Muscle layer of duodenum (tissue), 2 donors: Measurements from ENCODE around the gene PHGDH.

Experiments used
- H3K27ac ChIP-seq: one replicate; pipeline ENCODE4 v1.7.0; 2013; ENCODE audit warnings: mild to moderate bottlenecking, low read length
- H3K27me3 ChIP-seq: one replicate; pipeline ENCODE4 v1.7.0; 2013; ENCODE audit warnings: low read depth, mild to moderate bottlenecking, control low read depth, low read length
- H3K36me3 ChIP-seq, 2 donors: one replicate each; pipeline ENCODE4 v1.7.0; 2013; ENCODE audit warnings: low read length in 2 of 2, control low read depth in 1 of 2, mild to moderate bottlenecking in 1 of 2; ENCODE audit not compliant: insufficient read depth in 2 of 2, control insufficient read depth in 1 of 2
- H3K4me1 ChIP-seq, 2 donors: one replicate each; pipeline ENCODE4 v1.7.0; 2013; ENCODE audit warnings: low read length in 2 of 2, mild to moderate bottlenecking in 2 of 2, control low read depth in 1 of 2, moderate library complexity in 1 of 2; ENCODE audit not compliant: insufficient read depth in 2 of 2, control insufficient read depth in 1 of 2
- H3K4me3 ChIP-seq, 2 donors: one replicate each; pipeline ENCODE4 v1.7.0; 2013; ENCODE audit warnings: low read length in 2 of 2, low read depth in 1 of 2, mild to moderate bottlenecking in 1 of 2
- H3K9me3 ChIP-seq, 2 donors: one replicate each; pipeline ENCODE4 v1.7.0; 2013; ENCODE audit warnings: low read length in 2 of 2, control low read depth in 1 of 2, mild to moderate bottlenecking in 1 of 2; ENCODE audit not compliant: control insufficient read depth in 1 of 2
- donor health status: healthy.

The PHGDH gene

DNA sequence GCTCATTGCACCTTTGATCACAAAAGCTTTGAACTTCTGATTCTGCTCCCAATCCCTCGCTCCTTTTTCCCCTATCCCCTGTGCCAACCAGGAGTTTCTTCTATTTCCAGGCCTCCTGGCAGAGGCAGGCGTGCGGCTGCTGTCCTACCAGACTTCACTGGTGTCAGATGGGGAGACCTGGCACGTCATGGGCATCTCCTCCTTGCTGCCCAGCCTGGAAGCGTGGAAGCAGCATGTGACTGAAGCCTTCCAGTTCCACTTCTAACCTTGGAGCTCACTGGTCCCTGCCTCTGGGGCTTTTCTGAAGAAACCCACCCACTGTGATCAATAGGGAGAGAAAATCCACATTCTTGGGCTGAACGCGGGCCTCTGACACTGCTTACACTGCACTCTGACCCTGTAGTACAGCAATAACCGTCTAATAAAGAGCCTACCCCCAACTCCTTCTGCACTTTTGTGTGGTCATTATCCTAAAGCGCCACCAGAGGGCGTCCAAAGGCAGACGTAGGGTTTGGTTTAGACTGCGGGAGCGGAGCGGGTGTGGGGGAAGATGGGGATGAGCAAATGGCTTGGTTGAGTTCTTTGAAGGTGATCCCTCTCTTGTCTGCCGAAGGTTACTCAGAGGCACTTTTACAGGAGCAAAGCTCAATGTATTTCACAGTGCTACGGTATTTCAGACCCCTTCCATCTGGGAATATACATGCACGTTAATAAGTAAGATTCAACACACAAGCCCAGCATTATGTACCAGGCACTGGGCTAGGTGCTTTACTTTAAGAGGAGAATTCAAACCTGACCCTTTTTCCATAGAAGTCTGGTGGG lies 32.3 kb downstream of the PHGDH start:
- Histone ChIP-seq H3K36me3 (no peaks in the 10 kb centered on the region), H3K27me3 (no peaks in the 10 kb centered on the region), H3K4me1 (peaks cover 0 to 4% of the 10 kb centered on the region in 2 donors), H3K9me3 (no peaks in the 10 kb centered on the region), H3K27ac (no peak overlapping the region), H3K4me3 (no peak overlapping the region)

DNA sequence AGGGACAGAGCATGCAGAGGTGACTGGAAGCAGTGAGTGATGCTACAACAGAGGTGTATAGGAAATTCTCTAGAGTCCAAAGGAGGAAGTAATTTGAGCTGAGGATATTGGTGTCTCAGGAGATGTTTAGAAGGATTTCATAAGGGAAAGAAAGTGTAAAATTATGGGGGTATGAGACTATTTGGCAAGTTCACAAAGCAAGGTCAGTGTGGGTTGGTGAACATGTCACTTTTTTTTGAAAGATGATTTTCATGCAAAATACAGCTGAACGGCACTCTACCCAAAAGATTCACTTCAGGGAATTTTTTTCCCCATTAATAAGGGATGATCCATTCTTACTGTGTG lies 32.8 kb downstream of the PHGDH start:
- H3K4me1 ChIP-seq, result no peaks in the 10 kb centered on the region
- no peaks in the 10 kb centered on the region for H3K36me3 ChIP-seq
- no peak overlapping the region for H3K4me3 ChIP-seq
- no peaks in the 10 kb centered on the region for H3K9me3 ChIP-seq
- no peaks in the 10 kb centered on the region for H3K27me3 ChIP-seq
- no peak overlapping the region for H3K27ac ChIP-seq

DNA sequence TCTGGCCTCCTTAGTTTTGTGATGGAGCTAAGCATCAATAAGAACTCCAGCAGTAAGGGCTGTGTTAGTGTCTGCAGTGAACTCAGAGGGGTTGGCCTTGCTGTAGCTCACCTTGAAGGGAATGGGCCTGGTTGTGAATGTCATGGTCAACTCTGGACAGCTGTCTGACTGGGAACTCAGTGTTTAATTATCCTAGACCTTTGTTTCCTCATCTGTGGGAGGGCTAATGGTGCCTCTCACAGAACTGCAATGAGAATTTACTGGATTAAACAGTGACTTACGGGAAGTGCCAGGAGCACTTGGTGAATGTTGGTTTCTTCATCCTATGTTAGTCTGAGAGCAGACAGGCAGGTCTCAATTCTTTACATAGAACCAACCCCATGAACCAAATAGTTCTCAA lies 33.3 kb downstream of the PHGDH start:
- Histone ChIP-seq H3K36me3 (no peaks in the 10 kb centered on the region), H3K27ac (no peak overlapping the region)

DNA sequence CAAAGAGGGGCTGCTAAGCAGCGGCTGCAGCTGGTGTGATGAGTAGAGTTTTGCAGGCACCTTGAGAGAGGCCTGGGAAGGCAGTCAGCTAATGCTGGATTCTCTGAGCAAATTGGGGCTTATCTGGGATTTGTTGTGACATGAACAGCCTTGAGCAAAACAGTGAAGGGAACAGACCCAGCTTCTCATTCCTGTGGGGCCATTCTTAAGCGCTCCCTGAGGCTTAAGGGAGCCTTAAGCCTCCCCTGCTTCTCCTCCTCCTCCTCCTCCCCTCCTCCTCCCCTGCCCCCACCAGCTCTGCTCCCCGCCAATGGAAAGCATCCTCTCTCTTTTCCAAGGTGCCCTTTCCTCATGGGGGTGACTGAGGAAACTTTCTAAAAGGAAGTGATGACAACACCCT lies 35.7 kb downstream of the PHGDH start:
- H3K4me3 ChIP-seq, result no peak overlapping the region
- H3K9me3 ChIP-seq, result no peaks in the 10 kb centered on the region
- no peaks in the 10 kb centered on the region for H3K27me3 ChIP-seq
- no peak overlapping the region for H3K27ac ChIP-seq
- no peaks in the 10 kb centered on the region for H3K36me3 ChIP-seq
- no peaks in the 10 kb centered on the region for H3K4me1 ChIP-seq

More for the DNA sequence above, 33.3 kb downstream of the PHGDH start:
- Histone ChIP-seq H3K9me3 (no peaks in the 10 kb centered on the region), H3K4me1 (no peaks in the 10 kb centered on the region), H3K4me3 (no peak overlapping the region), H3K27me3 (no peaks in the 10 kb centered on the region)

DNA sequence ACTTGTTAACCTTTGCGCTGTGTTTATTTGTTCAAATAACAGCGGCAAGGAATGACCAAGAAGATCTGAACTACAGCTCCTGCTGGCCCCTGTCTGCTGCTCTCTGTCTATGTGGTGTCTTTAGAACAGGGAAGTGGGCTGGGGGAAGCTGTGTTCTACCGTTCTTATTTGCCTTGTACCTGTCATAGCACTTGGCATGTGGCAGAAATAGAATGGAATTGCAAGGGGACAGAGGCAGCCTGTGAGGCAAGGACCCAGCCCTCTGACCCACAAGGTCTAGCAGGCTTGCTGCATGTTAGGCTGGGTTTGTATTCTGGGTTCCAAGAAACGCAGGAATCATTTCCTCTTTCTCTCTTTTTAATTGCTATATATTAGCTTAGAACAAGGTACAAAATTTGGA lies 36.3 kb downstream of the PHGDH start:
- no peak overlapping the region for H3K4me3 ChIP-seq
- no peaks in the 10 kb centered on the region for H3K27me3 ChIP-seq
- no peaks in the 10 kb centered on the region for H3K4me1 ChIP-seq
- H3K27ac ChIP-seq, result no peak overlapping the region
- H3K36me3 ChIP-seq, result no peaks in the 10 kb centered on the region
- no peaks in the 10 kb centered on the region for H3K9me3 ChIP-seq

DNA sequence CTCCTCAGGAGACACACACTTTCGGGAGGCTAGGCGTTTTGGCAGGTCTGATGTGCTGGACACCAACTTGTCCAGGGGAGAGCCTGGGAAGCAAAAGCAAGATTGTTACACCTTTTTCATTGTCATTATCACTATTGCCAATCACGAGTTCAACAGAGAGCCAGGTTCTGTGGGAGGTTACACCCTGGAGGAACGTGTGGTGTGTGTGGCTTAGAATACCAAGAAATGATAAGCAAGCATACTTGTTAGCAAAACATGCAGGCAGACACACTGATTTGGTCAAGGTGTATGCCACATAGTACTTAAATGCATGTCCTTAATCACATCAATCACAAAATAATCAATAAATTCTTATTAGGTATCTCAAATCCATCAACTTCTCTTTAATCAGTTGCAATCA lies 40.9 kb downstream of the PHGDH start:
- no peaks in the 10 kb centered on the region for H3K27me3 ChIP-seq
- no peak overlapping the region for H3K4me3 ChIP-seq
- H3K9me3 ChIP-seq, result no peaks in the 10 kb centered on the region
- H3K27ac ChIP-seq, result no peak overlapping the region
- H3K4me1 ChIP-seq, result no peaks in the 10 kb centered on the region
- H3K36me3 ChIP-seq, result no peaks in the 10 kb centered on the region

DNA sequence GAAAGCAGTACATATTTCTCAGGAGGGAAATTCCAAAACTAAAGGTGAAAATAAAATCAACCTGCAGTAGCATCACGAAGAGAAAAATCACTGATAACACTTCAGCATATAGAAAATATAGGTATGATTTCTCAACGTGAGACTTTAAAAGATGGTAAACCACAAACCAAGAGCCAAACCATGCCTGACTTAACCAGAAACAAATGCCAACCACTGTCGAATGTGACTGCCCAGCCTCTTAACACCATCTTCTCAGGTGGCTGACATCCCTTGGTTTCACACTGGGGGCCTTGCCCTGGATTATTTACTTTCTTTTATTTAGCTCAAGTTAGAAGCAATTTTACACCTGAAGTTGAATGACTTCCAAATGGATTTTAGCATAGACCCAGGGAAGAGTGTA lies 46.9 kb downstream of the PHGDH start:
- Histone ChIP-seq H3K4me3 (no peak overlapping the region), H3K36me3 (no peaks in the 10 kb centered on the region), H3K27me3 (no peaks in the 10 kb centered on the region), H3K4me1 (no peaks in the 10 kb centered on the region), H3K27ac (no peak overlapping the region), H3K9me3 (no peaks in the 10 kb centered on the region)

DNA sequence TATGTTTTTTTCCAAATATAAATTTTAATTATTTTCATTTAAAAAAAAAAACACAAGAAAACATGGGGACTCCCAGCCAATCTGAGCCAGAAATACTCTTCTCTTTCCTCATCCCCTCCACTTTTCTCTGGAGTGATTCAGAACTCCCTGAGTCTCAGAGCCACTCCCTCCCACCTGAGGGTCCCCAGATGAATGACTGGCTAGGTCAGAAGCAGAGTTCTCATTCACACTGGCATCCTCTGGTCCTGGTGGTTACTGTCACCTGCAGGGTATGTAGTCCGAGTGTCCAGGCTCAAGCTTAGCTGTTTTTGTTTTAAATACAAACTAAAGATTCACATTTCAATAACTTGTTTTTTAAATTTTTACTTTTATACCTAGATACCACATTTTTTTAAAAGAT lies 50.7 kb downstream of the PHGDH start:
- Histone ChIP-seq H3K4me3 (no peak overlapping the region), H3K9me3 (peaks cover 0 to 6% of the 10 kb centered on the region in 2 donors), H3K27ac (no peak overlapping the region), H3K36me3 (no peaks in the 10 kb centered on the region), H3K27me3 (no peaks in the 10 kb centered on the region), H3K4me1 (peaks cover 0 to 14% of the 10 kb centered on the region in 2 donors)

DNA sequence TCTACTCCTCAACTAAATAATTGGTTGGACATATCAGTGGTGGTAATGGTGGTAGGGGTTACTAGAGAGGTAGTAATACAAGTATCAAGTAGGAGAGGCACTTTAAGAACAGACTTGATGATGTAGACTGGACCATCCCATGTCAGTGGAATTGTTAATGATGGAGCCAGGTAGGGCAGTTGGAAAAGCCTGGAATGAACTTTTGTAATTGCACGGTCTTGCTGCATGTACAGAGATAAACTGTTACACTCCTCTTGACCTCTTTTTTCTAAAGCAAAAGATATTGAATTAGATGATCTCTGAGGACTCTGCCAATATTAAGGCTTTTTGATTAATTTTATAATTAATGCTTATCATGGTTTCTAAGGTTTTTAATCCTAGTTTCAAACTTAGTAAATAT lies 51.2 kb downstream of the PHGDH start:
- Histone ChIP-seq H3K4me1 (peaks cover 0 to 14% of the 10 kb centered on the region in 2 donors), H3K27ac (no peak overlapping the region), H3K36me3 (no peaks in the 10 kb centered on the region), H3K27me3 (no peaks in the 10 kb centered on the region), H3K4me3 (no peak overlapping the region), H3K9me3 (peaks cover 0 to 6% of the 10 kb centered on the region in 2 donors)

DNA sequence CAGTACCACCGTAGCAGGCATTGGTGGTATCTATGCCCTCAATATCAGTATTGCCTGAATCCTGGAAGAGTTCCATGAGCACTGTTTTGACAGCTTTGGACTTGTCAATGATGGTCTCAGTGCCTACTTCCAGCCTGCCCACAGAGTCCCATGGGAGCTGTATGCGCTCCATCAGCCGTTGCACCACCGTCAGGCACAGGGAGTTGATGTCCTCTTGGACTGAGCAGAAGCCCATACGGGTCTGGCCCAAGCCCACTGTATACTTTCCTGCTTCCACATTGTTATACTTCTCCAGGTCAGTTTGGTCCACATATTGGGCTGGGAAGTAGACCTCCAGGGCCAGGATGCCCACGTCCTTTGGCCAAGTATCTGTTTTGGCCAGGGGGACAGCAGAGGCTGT lies 52.5 kb downstream of the PHGDH start:
- no peaks in the 10 kb centered on the region for H3K27me3 ChIP-seq
- H3K4me3 ChIP-seq, result no peak overlapping the region
- H3K27ac ChIP-seq, result no peak overlapping the region
- peaks cover 0 to 6% of the 10 kb centered on the region in 2 donors for H3K9me3 ChIP-seq
- no peaks in the 10 kb centered on the region for H3K36me3 ChIP-seq
- H3K4me1 ChIP-seq, result peaks cover 0 to 20% of the 10 kb centered on the region in 2 donors

DNA sequence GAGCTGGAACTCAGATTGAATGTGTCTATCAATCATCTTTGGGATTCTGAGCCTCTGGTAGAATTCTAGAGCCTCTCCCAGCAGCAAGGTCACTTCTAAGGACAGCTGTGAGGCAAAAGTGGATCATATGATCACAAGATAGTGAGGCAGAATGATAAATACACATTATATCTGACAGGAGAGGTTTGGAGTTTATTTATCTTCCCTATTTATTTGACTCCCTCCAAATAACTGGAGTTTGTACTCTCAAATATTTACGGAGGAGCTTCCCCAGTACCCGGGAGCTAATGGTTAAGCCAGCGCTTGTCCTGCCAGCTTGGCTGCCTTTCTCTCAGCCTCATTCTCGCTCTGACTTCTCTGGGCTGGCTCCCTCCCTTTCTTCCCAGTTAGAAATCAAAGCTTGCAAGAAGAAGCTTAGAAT lies 54.6 kb downstream of the PHGDH start:
- H3K4me1 ChIP-seq, result peaks cover 0 to 20% of the 10 kb centered on the region in 2 donors
- peaks cover 0 to 6% of the 10 kb centered on the region in 2 donors for H3K9me3 ChIP-seq
- H3K27me3 ChIP-seq, result no peaks in the 10 kb centered on the region
- H3K27ac ChIP-seq, result peak overlapping the region; percentile 59
- no peaks in the 10 kb centered on the region for H3K36me3 ChIP-seq
- H3K4me3 ChIP-seq, result peak overlapping the region in 1 of 2 donors; percentile 49

DNA sequence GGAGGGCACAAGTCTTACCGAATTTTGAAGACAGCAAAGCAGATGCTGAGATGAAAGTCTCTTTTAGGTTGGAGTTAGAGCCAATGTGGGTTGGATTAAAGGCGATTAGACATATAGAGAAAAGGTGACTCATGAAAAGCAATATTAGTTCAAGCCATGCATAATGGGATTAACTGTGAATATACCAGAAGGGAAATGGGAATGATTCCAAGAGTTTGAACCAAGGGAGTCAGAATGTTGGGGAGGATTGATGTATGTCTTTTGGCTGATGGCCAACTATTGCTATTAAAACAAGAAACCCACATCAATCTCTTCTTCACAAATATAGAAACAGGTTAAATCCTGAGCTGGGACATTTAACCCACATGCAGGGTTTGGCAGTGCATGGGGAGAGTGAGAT lies 55.8 kb downstream of the PHGDH start:
- H3K36me3 ChIP-seq, result no peaks in the 10 kb centered on the region
- H3K4me1 ChIP-seq, result peaks cover 0 to 20% of the 10 kb centered on the region in 2 donors
- H3K27ac ChIP-seq, result no peak overlapping the region
- H3K27me3 ChIP-seq, result no peaks in the 10 kb centered on the region
- peak overlapping the region in 1 of 2 donors; percentile 49 for H3K4me3 ChIP-seq
- peaks cover 0 to 6% of the 10 kb centered on the region in 2 donors for H3K9me3 ChIP-seq
